ENCODE data around the gene SPINT2. TPM values are rescaled to one million over a fixed set of nuclear protein-coding genes. Genes with fewer than 3 reads are reported as not detected.

Gene SPINT2
- total and polyA plus RNA-seq, 7 donors: 14.3 to 616 (median 20.7) TPM

DNA sequence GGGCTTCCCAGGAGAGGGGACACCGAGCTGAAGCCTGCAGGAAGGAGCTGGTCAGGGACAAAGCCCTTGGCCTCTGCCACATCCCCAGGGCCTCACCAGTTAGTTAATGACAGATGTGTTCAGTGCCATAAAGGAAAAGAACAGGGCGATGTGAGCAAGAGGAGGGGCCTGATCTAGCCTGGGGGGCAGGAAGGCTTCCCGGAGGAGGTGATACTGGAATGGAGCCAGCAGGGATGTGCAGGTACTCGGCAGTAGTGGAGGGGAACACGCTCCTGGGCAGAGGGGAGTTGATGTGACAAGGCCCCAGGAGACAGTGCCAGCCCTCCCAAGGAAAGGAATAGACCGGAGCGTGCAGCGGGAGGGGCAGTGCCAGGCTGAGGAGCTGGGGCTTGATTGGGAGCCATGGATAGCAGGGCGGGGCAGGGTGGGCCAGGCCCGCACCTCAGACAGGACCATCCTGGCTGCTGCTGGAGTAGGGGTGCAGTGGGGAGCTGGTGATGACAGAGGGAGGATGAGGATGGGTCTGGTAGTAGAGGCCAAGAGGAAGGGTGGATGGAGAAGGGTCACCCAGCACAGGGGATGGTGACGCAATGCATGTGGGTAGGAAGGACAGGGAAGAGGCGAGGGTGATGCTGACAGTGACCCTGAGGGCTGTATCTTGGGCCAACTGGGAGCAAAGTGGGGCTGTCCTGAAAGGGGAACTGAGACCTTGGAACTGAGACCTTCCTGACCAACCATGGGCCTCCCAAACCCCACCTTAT is 43.8 kb downstream of the SPINT2 start:
- Histone ChIP-seq H3K4me3 (no peak overlapping the region), H3K36me3 (peaks cover 0 to 46% (median 24%) of the 10 kb centered on the region in 4 donors), H3K27ac (no peak overlapping the region), H3K9me3 (no peaks in the 10 kb centered on the region), H3K4me1 (no peaks in the 10 kb centered on the region), H3K27me3 (no peaks in the 10 kb centered on the region)
- 81 to 89% methylated on average over 12 of the region's 12 CpGs for WGBS, 2 donors
- no peak for DNase-seq
- TF ChIP-seq POLR2AphosphoS5 (IDR thresholded peaks at IDR 0.05) (no peak), POLR2A (IDR thresholded peaks at IDR 0.05) (no peak), EP300 (IDR thresholded peaks at IDR 0.05) (no peak)
- TF ChIP-seq, protein P1, sequence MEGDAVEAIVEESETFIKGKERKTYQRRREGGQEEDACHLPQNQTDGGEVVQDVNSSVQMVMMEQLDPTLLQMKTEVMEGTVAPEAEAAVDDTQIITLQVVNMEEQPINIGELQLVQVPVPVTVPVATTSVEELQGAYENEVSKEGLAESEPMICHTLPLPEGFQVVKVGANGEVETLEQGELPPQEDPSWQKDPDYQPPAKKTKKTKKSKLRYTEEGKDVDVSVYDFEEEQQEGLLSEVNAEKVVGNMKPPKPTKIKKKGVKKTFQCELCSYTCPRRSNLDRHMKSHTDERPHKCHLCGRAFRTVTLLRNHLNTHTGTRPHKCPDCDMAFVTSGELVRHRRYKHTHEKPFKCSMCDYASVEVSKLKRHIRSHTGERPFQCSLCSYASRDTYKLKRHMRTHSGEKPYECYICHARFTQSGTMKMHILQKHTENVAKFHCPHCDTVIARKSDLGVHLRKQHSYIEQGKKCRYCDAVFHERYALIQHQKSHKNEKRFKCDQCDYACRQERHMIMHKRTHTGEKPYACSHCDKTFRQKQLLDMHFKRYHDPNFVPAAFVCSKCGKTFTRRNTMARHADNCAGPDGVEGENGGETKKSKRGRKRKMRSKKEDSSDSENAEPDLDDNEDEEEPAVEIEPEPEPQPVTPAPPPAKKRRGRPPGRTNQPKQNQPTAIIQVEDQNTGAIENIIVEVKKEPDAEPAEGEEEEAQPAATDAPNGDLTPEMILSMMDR (IDR thresholded peaks at IDR 0.05): no peak
- intact Hi-C loops (cut with DNase I): no loop called here

DNA sequence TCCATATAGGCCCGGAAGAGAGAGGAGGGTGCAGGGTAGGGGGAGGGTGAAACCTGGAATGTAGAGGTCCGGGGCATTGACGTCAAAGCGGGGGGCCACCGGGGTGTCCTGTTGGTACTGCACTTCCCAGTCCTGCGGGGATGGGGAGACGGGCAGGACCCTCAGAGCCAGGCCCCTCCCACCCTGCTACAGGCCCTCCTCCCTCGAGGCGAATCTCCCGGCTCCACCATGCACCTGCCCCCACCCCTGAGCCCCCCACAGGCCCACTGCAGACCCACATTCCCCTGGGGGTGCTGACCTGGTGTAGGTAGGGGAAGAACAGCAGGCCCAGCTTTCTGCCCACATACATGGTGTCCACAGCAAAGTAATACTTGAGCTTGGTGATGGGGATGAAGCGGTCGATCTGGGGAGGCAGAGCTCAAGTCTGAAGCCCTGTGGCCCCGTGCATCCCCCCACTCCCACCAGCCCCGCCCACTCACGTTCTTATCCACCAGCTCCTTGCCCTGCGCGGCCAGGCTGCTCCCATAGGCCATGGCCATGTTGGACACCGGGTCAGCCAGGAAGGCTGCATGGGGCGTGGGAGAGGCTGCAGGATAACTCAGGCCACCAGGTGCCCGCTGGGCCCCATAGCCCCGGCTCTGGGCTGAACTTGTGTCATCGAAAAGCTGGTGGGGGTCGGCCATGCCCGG is 44.7 kb downstream of the SPINT2 start:
- 83 to 93% methylated on average over 24 of the region's 24 CpGs for whole genome bisulfite sequencing, 2 donors
- Histone ChIP-seq H3K36me3 (peaks cover 0 to 46% (median 24%) of the 10 kb centered on the region in 4 donors), H3K9me3 (no peaks in the 10 kb centered on the region), H3K4me1 (no peaks in the 10 kb centered on the region), H3K27ac (no peak overlapping the region), H3K27me3 (no peaks in the 10 kb centered on the region), H3K4me3 (no peak overlapping the region)
- TF ChIP-seq, protein P1 (IDR thresholded peaks at IDR 0.05): no peak
- TF ChIP-seq EP300 (IDR thresholded peaks at IDR 0.05): no peak
- no peak for TF ChIP-seq POLR2A (IDR thresholded peaks at IDR 0.05)
- TF ChIP-seq POLR2AphosphoS5 (IDR thresholded peaks at IDR 0.05): no peak
- no peak for DNase-seq
- intact Hi-C loops (cut with DNase I): no loop called here

DNA sequence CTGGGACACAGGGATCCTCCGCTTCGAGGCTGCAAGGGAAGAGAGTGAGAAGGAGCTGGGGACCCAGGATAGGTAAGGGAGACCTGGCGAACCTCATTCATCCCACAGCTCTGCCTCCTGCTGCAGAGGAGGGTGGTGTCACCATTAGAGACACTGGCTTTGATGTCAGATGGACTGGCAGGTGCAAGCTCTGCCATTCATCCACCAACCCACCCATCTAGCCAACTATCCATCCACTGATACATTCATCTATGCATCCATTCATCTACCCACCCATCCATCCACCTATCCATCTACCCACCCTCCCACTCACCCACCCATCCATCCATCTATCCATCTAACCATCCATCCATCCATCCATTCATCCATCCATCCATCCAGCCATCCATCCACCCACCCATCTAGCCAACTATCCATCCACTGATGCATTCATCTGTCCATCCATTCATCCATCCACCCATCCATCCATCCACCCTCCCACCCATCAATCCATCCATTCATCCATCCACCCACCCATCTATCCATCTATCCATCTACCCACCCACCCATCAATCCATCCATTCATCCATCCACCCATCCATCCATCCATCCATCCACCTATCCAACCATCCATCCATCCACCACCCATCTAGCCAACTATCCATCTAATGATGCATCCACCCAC is 45.4 kb downstream of the SPINT2 start:
- Histone ChIP-seq H3K9me3 (no peaks in the 10 kb centered on the region), H3K4me1 (peaks cover 0 to 2% (median 1%) of the 10 kb centered on the region in 4 donors), H3K4me3 (no peak overlapping the region), H3K27ac (no peak overlapping the region), H3K27me3 (no peaks in the 10 kb centered on the region), H3K36me3 (peaks cover 0 to 41% (median 24%) of the 10 kb centered on the region in 4 donors)
- TF ChIP-seq POLR2AphosphoS5 (IDR thresholded peaks at IDR 0.05): no peak
- TF ChIP-seq, protein P1 (IDR thresholded peaks at IDR 0.05): no peak
- no peak for TF ChIP-seq POLR2A (IDR thresholded peaks at IDR 0.05)
- TF ChIP-seq EP300 (IDR thresholded peaks at IDR 0.05): no peak
- intact Hi-C loops (cut with DNase I): no loop called here
- DNase-seq: no peak
- WGBS, 2 donors: 94 to 99% methylated on average over 3 of the region's 3 CpGs

DNA sequence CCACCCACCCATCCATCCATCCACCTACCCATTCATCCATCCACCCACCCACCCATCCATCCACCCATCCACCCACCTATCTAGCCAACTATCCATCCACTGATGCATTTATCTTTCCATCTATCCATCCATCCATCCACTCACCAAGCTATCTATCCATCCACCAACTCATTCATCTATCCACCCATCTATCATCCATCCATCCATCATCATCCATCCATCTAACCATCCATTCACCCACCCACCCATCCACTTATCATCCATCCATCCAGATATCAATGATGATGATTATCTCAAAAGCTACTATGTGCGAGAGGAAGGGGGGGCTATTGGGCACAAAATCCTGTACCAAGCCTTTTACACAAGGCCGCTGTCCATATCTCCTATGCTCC is 45.9 kb downstream of the SPINT2 start:
- Histone ChIP-seq H3K4me1 (peaks cover 0 to 7% (median 6%) of the 10 kb centered on the region in 4 donors), H3K27ac (no peak overlapping the region), H3K36me3 (peaks cover 0 to 36% (median 21%) of the 10 kb centered on the region in 4 donors), H3K4me3 (no peak overlapping the region), H3K27me3 (no peaks in the 10 kb centered on the region), H3K9me3 (no peaks in the 10 kb centered on the region)
- intact Hi-C loops (cut with DNase I): no loop called here
- DNase-seq: no peak
- WGBS, 2 donors: 97 to 99% methylated on average over 2 of the region's 2 CpGs
- TF ChIP-seq EP300 (IDR thresholded peaks at IDR 0.05): no peak
- TF ChIP-seq, protein P1 (IDR thresholded peaks at IDR 0.05): no peak
- no peak for TF ChIP-seq POLR2A (IDR thresholded peaks at IDR 0.05)
- TF ChIP-seq POLR2AphosphoS5 (IDR thresholded peaks at IDR 0.05): no peak

Measured in sigmoid colon (tissue), 7 donors.